ENCODE data around the gene TSHB.

Gene TSHB

DNA sequence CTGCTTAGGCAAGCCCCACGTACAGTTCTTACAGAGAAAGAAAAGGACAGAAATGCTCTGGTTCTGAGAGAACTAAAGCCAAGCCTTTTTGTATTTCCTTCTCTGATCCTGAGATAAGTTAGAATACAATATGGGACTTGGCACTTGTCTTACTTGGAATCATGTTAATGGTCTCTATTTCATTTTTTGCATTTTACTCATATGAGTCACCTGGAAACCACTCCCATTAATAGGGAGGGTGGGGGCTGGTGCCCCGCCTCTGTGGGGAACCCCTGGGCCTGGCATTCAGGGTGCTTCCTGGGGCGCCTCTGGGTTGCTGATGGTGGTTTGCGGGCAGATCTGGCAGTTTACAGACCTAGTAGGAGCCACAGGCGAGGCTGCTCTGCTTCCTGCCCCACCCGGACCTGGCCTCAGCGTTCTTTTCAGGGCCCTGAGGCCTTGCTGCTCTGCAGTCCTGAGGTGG is 32.9 kb downstream of the TSHB start:
- DNase-seq: peak; percentile 96

DNA sequence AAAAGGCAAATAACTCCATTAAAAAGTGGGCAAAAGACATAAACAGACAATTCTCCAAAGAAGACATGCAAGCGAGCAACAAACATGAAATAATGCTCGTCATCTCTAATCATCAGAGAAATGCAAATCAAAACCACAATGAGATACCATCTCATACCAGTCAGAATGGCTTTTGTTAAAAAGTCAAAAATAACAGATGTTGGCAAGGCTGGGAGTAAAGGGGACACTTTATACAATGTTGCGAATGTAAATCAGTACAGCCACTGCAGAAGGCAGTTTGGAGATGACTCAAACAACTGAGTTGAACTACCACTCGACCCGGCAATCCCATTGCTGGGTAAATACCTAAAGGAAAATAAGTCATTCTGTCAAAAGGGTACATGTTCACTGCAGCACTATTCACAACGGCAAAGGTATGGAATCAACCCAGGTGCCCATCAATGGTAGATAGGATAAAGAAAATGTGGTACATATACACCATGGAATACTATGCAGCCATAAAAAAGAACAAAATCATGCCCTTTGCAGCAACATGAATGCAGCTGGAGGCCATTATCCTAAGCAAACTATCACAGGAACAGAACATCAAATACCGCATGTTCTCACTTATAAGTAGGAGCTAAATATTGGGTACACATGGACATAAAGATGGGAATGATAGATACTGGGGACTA is 33.7 kb downstream of the TSHB start:
- DNase-seq: peak; percentile 78

DNA sequence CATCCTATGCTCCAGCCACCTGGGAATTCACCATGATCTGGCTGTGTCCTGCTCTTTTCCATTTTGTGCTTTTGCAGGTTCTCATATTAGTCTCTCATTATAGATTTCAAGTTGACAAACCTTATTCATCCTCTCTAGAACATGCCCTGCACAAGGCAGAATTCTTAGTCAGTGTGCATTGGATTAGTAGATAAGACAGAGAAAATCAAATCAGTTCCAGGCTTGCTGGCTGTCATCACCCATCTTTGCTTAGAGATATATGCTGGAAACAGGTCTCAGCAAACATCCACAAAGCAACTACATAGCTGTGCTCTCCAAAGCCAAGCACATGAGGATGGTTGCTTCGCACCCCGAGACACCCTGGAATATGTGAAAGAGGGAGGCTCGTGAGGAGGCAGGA is 34.8 kb downstream of the TSHB start:
- no peak for DNase-seq

DNA sequence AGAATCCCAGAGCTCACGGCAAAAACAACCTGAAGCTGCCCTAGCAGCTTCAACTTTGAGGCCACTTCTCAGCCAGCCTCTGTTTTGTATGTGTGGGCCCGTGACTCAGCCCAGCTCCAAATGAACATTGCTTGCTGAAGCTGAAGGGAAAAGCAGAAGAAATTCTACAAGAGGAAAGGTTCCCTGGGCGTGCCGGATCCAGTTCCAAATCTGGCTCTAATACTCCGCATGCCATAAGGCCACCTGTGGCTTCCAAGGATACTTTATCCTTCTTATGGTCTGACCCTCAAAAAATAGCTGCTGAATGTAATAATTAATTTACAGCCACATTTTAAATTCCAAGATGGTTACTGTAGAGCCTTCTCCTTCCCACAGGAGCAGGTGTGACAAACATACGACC is 35.4 kb downstream of the TSHB start:
- DNase-seq: no peak

DNA sequence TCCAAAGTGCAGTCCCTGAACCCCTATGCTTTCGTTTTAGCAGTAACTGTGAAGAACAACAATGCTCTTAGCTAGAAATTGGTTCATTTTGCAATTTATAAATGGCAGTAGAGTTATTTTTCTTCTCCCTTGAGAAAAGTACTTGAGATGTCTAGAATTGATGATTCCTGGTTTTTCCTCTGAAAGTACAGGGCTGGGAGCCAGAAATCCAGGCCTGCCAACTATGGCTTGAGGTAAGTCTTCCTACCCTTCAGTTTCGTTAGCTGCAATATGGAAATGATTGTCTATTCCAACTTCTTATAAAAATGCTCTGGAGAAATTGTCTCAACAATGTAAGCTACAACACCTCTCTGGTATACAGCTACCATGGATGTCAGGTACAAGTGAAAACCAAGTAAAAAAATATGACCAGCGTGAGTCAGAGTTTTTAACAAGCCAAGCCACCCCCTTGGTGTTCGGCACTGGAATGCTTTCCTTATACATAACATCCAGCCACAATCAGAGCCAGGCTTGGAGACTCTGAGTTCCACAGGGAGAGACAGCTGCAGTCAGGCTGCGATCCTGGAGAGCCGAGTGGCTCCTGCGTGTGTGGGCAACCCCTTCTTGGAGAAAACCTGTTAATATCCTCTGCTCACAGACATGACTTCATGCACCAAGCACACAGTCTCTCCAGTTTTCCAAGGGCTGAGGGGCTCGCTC is 37.7 kb downstream of the TSHB start:
- DNase-seq: no peak

DNA sequence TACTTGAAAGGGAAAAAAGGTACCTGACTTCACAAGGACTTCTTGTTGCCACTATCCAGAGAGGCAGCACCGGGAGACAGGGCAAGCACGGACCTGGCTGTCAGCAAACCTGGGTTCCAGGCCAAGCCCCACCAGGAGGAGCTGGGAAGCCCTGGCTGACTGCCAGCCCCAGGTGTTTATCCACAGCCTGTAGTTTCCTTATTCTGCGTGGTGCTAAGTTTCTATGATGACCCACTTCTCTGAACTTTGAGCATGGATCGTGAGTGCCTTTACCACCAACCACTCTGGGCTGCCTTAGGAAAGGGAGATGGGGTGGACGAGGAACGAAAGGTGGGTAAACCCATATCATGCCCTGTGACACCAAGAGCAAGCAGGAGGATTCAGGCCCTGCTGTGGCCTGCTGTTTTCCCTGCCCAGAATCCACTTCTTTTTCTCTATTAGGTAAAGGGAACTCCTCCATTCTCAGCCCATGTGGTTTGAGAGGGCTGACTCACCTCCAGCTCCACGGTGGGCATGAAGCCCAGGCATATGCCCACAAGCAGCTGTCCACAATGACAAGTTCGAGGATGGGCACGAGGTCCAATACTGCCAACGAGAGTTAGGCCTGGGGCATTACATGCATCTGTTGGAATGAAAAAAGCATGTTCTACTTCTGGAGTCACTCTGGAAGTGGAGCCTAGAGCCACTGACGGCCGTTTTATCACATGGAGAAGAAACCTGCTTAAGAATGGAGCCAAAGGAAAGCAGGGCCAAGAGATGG is 39.4 kb downstream of the TSHB start:
- no peak for DNase-seq

DNA sequence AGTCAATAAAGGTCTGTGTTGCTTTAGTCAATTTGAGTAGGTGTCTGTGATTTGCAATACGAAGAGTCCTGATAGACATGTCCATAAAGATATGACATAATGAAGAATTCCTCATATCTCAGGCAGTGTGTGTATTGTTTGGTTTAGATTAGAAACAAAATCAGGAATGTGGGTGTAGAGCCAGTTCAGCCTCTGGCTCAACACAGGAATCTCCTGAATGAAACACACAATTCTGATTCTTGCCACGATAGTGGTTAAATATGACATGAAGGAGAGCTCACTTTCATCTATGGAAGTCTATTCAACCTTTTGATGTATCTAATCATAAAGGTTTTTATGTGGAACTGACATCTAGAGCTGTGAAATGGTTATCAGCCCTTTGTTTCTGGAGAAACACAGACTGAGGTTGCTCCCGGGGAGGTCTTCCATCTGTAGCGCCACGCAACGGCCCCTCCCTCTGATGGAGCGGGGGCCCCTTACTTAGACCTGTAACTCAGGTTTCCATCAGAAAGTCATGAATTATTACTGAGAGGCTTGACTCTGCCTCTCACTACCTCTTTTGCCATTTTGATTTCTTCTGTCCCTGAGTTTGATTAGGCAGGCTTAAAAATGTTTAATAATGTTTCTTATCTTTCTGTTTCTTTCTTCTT is 40.2 kb downstream of the TSHB start:
- DNase-seq: no peak

DNA sequence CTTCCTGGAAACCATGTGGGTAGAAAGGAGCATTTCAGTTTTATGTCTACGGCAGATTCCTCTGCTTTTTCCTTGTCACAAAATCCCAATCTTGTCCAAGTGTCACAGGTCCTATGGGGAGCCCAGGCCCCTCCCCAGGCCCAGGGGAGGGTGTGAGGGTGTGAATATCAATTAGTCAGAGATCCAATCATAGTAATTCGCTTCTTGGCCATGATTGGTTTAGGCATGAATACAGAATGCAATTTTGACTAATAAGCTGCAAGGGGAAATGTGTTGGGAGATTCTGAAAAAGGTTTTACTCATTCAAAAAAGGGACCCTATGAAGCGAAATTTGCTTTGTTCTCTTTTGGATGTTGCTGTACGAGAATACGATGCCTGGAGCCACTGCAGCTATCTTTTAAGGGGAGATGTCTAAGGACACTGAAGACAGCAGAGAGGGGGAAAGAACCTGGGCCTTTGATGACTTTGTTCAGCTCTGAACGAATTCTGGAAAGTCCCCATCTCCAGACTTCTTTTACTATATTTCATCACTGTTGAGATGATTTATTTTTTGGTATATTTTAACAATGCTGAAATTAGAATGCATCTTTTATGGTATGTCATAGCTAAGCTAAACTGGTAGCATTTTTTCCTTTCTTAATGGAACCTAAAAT is 41.5 kb downstream of the TSHB start:
- DNase-seq: no peak

DNA sequence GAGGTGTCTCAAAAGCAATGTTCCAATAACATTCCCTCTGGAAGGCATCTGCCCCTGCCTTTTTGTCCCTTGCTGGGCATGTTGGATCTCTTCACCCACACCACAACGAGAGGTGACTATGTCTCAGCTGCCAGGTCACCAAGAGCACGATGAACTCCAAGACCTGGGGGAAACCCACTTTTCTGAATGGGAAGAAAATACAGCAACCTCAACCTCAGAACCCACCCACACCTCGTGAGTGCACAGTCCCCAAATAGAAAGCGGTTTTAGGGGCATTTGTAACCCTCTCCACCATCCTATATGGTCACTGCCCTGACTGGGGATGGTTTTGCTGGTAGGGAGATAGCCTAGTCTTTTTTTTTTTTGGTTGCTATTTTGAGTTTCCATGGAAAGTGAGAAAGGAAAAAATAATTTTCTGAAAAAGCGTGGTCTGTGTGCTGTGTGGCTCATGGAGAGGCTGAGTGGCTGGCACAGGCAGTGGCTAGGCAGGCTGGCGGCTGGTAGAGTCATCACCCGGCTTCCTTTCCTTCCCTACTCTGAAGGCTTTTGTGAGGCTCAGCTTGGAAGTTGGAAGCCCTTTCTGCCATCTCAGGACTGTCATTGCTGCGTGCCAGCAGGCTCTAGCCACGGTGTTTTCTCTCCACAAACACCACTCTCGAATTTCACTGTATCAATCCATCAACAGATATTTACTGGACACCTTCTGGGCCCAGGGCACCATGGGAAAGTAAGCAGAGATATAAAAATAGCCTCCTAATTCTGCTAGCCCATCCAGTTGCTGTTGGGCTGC is 43.9 kb downstream of the TSHB start:
- DNase-seq: no peak

DNA sequence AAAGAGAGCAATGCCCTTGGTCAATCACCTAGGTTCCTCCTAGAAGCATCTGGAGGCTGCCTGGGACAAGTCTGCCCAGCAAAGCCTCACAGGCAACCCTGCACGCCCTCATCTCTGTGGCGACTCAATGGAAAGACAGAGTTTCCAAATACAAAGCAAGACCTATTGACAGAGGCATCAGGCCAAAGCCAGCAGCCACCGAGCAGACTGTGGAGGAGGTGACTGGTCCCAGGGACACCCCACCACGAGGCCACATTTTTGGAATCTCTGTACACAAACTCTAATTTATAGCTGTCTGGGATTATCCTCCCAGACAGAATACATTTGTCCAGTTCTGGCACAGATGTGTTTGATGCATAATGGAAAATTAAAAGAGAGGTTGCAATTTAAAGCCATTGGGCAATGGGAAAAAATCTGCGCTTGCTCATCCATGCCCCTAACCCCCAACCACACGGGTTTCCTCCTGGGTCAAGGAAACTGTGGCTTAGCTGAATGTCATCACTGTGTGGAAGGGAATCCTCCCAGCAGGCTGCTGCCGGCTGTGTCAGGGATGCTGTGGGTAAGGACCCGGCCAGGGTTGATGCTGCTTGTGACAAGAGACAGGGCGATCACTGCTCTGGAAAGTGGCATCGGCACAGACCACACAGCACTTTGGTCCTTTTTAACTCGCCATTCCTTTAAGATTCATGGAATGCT is 45.4 kb downstream of the TSHB start:
- no peak for DNase-seq

DNA sequence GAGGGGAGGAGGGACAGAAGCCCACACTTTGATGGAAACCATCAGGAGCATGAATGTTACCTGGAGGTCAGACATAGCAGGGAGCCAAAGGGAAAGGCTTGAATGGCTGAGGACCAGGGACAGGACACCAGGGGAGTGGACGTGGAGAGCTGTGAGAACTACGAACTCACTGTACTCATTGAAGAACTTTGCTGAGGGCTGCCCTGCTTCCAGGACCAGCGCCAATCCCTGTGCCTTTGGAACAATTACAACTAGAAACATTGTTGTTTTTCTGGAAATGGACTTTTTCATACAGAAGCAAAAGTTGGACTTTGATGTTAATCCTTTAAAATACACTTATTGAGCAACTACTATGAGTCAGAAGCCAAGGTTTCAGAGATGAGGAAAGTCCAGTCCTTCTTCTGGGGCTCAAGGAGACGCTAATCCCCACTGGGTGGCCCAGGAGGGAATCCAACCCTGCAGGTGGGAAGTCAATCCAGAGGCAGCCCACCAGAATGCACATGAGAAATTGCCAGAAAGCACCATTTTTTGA is 46.8 kb downstream of the TSHB start:
- DNase-seq: no peak

DNA sequence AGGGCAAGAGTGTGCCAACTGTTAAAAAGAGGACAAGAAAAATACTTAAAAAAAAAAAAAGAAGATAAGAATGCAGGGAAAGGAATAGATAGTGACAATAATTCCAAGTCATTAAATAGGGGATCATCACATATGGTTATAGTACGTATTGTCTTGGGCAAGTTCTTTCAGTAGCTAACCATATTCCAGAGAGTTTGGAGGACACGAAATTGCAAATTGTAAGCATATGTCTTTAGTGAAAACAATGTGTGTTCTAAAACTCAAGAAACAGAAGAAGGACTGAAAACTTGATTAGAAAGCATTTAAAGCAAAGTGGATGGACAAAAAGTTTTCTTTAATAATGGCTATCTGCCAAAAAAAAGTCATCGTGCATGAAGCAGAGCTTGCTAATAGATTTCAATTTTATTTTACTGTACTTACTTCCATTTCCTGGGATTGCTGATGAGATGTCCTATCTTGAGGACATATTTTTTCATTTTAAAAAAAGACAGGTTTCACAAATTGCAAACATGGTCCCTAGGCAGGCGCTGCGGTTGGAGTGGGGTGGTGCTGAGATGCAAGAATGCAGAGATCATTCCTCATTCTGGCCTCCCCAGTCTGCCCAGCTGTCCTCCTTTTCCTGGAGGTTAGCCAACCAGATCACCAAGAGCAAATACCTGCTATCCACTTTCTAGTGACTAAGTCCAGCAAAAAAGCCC is 47.8 kb downstream of the TSHB start:
- DNase-seq: no peak

DNA sequence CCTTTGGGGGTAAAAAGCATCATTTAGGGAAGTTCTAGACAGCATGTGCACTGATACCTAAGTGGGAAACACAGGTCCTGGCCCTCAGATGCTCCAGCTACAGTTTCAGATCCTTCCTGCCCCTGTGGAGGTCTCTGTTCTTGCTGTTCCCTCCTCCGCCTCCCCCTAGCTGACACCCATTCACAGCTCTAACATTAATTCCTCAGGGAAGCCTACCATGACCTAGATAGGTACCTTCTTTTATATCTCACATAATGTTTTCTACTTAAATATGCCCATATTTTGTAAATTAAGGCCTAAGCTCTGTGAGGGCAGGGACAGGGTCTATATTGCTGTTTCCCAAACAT is 48.3 kb downstream of the TSHB start:
- DNase-seq: no peak

DNA sequence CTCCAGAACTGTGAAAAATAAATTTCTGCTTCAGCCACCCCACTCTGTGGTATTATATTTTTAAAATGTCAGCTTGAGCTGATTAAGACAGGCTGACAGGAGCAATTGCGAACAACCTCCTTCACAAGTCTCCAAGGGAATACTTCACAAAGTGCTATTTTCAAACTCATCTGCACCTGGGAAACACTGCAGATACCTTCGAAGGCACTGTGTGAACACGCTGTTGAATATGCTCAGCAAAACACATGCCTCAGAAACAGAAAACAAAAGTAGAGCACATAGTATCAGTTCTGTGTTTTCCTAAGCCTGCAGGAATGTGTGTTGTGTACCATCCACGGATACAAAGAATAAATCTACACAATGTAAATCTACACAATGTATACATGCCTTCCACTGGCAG is 49.1 kb downstream of the TSHB start:
- no peak for DNase-seq

DNA sequence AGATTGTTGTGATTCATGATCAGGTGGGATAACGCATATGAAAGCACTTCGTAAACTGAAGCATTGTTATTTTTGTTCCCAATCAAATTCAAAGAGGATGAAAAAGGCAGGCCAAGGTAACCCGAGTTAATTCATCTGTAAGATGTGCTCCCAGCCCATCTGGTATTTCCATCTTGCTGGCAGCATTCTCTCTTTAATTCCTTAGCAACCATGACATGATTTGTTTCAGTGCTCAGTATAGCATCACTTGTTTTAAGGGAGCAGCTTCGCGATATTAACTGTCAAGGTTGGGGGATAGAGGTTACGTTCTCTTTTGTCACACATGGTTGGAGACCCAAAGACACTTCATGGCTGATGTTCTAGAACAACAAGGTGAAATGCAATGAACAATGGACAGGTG is 53.3 kb downstream of the TSHB start:
- DNase-seq: no peak
